NCI-H1417 treated with DMSO at 0.1 percent for 48 hours (cell line): Measurements from ENCODE around the gene TRIM59.

Source experiments
- DNase-seq: peaks from one replicate; lab custom pipeline; 2025; lab: John Stamatoyannopoulos, UW

TRIM59 gene

GRCh38 chr3:160449636-160450598 is at the start of gene TRIM59:
TSS of gene TRIM59 (minus strand) at chr3:160449786. CDS start at chr3:160439183, 10,603 bp downstream.
- no peak for DNase-seq

DNA sequence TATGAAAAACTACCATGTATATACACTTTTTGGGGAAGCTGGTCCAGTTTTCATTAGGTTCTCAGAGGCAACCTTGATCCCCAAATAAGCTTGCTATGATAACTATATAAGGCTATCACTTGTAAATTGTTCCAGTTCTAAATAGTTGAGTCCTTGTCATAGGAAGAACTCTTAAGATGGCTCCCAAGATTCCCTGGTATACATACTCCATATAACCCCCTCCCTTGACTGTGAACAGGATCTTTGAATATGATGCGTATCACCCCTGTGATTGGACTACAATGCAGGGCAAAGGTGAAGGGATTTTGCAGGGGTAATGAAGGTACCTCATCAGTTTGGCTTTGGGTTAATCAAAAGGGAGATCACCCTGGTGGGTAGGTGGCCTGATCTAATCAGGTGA is 48.6 kb upstream of the TRIM59 start:
- DNase-seq: no peak

GRCh38 chr3:160490166-160490565 is 40.6 kb upstream of the TRIM59 start:
- DNase-seq: no peak

DNA sequence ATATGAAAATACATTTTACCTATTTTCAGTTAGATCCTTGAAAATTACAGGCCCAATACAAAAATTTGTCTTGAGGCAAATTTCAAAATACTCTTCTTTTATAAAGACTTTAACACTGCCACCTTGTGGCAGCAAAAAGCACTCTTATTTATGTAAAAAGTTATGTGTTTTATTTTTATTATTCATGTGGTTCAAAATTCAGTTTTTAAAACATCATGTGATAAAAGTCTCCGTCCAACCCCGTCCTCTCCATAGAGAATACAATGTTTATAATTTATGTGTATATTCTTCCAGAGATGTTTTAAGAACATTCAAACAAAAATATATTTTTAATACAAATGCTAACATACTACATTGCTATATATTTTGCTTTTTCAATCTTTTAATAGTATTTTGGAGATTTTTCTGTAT is 36.9 kb upstream of the TRIM59 start:
- no peak for DNase-seq

GRCh38 chr3:160482796-160483195 is 33.2 kb upstream of the TRIM59 start:
- DNase-seq: no peak

GRCh38 chr3:160481856-160482255 is 32.3 kb upstream of the TRIM59 start:
- no peak for DNase-seq

DNA sequence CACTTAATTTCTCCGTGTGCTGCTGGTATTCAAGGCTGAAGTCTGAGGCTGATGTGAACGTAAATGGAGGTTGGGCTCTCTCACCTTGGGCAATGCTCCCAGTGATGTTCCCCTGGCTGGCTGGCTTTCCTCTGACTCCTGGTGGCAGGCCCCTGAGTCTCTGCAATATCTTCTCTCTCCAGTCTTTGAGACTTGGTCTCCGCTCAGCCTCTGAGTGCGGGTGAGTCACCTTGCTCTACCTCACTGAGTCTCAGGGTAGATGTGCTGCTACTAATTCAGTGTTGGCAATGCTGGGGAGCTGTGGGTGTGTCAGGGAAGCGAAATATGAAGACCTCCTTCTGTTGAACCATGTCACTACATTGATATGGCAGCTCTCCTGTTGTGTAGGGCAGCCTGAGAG is 31.3 kb upstream of the TRIM59 start:
- DNase-seq: no peak

- DNase-seq: no peak
Observed at GRCh38 chr3:160479376-160479775, 29.8 kb upstream of the TRIM59 start.

GRCh38 chr3:160478338-160478737 is 28.8 kb upstream of the TRIM59 start:
- DNase-seq: no peak

DNA sequence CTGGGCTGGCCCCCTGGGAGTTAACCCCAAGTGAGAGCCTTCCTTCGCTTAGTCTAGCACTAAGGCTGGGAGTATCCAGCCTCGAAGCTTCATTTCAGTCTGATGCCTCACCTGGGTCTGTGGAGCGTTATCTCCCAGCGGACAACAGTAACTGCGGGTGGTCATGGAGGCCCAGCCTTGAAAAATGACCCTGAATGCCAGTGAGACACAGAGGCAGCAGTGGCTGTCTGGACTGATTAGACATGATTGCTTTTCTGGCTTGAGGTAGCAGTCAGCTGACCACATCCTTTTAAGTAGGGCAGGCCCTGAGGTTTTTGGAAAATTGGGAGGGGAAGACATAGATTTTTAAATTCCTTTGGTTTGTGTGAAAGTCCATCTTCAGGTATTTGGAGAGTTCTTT is 28.2 kb upstream of the TRIM59 start:
- no peak for DNase-seq

DNA sequence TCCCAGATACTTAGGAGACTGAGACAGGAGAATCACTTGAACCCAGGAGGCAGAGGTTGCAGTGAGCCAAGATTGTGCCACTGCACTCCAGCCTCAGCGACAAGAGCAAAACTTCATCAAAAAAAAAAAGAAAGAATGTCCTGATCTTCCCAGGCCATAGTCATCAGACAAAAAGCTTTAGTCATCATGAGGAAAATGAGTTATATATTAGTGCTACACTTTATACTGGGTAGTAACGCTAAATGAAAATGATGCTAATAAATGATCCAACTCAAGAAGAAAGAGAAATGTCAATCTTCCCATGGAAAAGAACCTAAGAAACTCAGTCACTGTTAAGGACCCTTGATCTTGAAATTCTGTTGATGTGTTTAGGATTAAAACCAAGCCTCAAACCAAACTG is 26.3 kb upstream of the TRIM59 start:
- DNase-seq: no peak

DNA sequence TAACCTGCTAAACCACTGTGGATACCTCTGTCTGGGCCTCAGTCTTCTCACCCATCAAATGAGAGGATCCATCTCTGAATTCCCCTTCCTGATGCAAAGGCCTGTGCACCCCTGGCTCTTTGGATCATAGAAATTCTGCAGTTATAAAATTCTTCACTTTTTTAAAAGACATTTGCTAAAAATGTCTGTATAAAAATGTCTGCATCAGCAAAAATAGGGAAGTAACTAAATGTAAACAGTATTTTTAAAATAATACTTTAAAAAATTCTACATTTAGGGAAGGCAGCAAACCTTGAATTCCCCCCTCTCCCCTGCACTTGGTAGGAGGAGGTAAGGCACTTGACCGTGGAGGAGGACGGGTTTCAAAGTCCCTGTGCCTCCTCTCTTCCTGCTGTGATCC is 25.6 kb upstream of the TRIM59 start:
- no peak for DNase-seq

GRCh38 chr3:160474416-160474838 is 24.8 kb upstream of the TRIM59 start:
- no peak for DNase-seq

- no peak for DNase-seq
Observed at GRCh38 chr3:160473978-160474377, 24.4 kb upstream of the TRIM59 start.

DNA sequence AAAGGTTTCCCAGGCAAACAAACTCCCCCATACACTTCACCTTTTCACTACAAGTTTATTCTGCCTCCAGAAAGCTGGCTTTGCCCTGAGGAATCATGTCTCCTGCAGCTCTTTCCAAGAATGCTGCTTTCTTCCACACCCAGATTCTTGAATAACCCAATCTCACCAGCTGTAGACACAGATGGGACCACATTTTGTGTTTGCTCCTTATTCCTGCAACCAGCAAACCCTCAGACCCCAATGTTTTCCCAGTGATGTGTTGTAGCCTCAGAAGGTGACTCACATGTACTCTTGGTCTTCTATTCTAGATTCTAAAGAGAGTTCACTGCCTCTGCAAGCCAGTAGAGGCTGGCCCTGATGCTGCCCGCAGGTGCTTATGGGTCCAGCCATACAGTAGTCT is 23.6 kb upstream of the TRIM59 start:
- DNase-seq: no peak

DNA sequence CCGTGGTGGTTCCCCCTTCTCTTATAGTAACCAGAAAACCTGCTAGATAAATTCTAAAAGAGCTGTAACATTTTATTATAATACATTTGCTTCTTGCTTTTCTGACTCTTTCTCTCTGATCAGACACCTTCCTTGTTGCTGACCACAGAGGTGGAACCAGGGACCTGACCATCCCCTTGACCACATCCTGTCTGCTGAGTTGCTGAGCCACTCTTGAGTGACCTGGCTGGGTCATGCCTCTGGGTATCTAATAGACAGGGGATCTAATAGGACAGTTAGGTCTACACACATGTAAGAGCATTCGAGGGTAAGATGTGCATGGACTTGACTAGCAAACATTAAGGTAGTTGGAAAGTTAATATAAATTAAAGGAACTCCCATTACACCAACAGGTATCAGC is 22.8 kb upstream of the TRIM59 start:
- DNase-seq: no peak

- no peak for DNase-seq
Observed at GRCh38 chr3:160471892-160472291, 22.3 kb upstream of the TRIM59 start.

- DNase-seq: no peak
Observed at GRCh38 chr3:160470181-160470580, 20.6 kb upstream of the TRIM59 start.

GRCh38 chr3:160464971-160465370 is 15.4 kb upstream of the TRIM59 start:
- DNase-seq: no peak

DNA sequence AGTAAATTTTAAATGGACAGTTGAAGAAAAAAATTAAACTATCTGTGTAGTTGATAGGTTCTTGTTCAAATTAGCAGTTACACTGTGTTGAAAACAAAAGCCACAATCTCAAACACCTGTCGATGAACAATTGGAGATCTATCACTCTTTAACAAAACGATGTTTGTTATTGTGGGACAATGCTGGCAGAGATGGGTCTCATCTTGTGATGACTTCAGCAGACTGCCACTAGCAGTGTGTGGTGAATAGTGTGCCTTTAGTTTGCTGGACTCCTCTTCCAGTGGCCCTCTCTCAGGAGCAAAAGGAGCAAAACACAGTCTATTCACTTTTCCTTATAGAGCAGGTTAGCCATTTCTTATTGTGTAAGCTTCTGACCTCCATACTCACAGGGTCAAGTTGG is 14.7 kb upstream of the TRIM59 start:
- no peak for DNase-seq

DNA sequence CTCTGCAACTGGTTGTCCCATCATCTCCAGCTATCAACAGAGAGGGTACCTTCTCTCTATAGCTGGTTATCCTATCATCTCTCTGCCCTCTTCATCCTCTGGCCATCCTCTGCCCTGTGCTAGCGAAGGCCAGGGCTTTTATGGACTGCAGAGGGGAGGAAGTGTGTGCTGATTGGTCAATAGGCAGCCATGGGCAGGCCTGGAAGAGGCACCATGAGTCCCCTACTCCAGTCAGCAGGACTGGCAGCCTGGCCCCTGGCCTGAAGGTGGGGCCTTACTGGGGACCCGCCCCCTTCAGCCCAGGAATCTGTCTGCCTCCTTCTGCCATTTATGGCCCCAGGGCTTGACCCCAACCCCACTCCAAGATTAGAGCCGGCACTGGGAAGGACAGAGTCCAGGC is 10.4 kb upstream of the TRIM59 start:
- no peak for DNase-seq

DNA sequence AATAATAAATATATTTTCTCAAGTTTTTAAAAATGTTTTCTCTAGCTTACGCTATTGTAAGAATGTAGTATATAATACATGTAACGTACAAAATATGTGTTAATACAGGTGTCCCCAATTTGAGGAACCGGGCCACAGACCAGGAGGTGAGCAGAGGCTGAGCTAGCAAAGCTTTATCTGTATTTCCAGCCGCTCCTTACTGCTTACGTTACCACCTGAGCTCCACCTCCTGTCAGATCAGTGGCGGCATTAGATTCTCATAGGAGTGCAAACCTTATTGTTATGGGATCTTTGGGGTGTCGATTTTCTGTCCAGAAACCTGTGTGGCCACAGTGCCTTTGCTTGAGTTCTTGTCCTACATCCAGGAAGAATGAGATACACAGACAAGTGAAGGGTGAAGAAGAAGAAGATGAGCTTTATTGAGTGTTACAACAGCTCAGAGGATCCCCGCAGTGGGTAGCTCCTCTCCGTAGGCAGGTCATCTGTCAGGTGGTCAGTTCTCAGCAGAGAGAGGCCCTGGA is 9.9 kb upstream of the TRIM59 start:
- DNase-seq: no peak

DNA sequence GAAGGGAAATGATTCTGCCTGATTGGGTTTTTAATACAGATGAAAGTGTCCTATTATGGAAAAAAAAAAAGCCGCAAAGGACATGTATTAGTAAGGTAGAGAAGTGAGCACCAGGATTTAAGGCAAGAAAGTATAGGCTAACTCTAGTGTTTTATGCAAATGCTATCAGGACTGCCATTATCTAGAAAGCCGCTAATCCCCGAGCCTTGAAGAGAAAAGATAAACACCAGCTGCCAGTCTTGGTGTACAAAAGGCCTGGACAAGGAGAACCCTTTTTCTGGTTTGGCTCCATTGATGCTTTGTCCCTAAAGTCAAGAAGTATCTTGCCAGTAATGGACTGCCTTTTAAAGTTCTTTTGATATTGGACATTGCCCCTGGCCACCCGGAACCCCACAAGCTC is 8.6 kb upstream of the TRIM59 start:
- DNase-seq: no peak

DNA sequence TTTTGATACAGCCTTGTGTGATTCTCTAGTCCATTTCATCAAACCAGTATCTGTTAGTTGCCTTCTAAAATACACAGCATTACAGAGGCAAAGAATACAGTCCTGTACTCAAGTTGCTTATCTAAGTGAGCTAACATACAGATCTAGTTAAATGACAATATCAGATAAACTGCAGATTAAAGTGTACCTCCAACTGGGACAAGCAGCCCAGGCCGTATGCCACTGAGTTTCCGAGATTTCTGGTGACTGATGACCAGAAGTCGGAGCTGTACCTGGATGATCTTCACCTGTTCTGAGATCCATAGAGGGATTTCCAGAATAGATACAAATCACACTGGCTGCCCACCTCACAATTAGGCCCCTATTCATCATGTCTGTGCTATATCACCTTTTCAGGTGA is 6.3 kb upstream of the TRIM59 start:
- DNase-seq: no peak
